HG03159 (cell line): ENCODE results near the gene RAB23.
A peak's percentile ranks its signal among the peaks of the same experiment; 100 is the strongest.
"Not testable (repeated sequence)": the region's sequence is repeated elsewhere in the genome, so short reads cannot be mapped to it uniquely, and the experiment has no call there.

ENCODE experiments used
- ATAC-seq: cut with Tn5 transposase; IDR thresholded peaks from one replicate; pipeline ENCODE4 v1.9.1; 2021; ENCODE audit warnings: mild to moderate bottlenecking, moderate library complexity; ENCODE audit not compliant: unreplicated experiment

Gene RAB23

GRCh38 chr6:57243954-57244353 is 21.8 kb upstream of the RAB23 start:
- ATAC-seq, result no peak

- ATAC-seq, result not testable (repeated sequence)
These were observed 21.4 kb upstream of the RAB23 start for GRCh38 chr6:57243526-57243925.

- no peak for ATAC-seq
These were observed 20.4 kb upstream of the RAB23 start for GRCh38 chr6:57242505-57242904.

GRCh38 chr6:57226221-57226620 is 4.1 kb upstream of the RAB23 start:
- ATAC-seq, result no peak

GRCh38 chr6:57224769-57225515 is 2.8 kb upstream of the RAB23 start:
- no peak for ATAC-seq

- no peak for ATAC-seq
These were observed 603 bp upstream of the RAB23 start for GRCh38 chr6:57222743-57223077.

GRCh38 chr6:57221191-57221935 is 744 bp downstream of the RAB23 start:
- ATAC-seq, result peak; percentile 51

GRCh38 chr6:57220083-57220703 is 1.9 kb downstream of the RAB23 start:
- ATAC-seq, result no peak

GRCh38 chr6:57217270-57217669 is 4.8 kb downstream of the RAB23 start:
- ATAC-seq, result no peak

GRCh38 chr6:57216235-57217101 is 5.6 kb downstream of the RAB23 start:
- no peak for ATAC-seq

- no peak for ATAC-seq
These were observed 6.8 kb downstream of the RAB23 start for GRCh38 chr6:57215260-57215659.

- ATAC-seq, result no peak
These were observed 12.0 kb downstream of the RAB23 start for GRCh38 chr6:57210060-57210459.

GRCh38 chr6:57209030-57209429 is 13.1 kb downstream of the RAB23 start:
- ATAC-seq, result peak; percentile 54

GRCh38 chr6:57207872-57208271 is 14.2 kb downstream of the RAB23 start:
- no peak for ATAC-seq

GRCh38 chr6:57207141-57207540 is 15.0 kb downstream of the RAB23 start:
- ATAC-seq, result no peak

GRCh38 chr6:57205550-57206328 is 16.4 kb downstream of the RAB23 start:
- no peak for ATAC-seq

GRCh38 chr6:57201718-57202117 is 20.4 kb downstream of the RAB23 start:
- ATAC-seq, result no peak

- ATAC-seq, result no peak
These were observed 23.0 kb downstream of the RAB23 start for GRCh38 chr6:57198926-57199636.

- ATAC-seq, result no peak
These were observed 26.6 kb downstream of the RAB23 start for GRCh38 chr6:57195457-57195856.

GRCh38 chr6:57193177-57193576 is 28.9 kb downstream of the RAB23 start:
- no peak for ATAC-seq
